Stimulated activated CD4-positive, alpha-beta T cell treated with anti-CD3 and anti-CD28 coated beads, Interleukin-15, amount 100 ng/mL, for 48 hours (primary cell): ENCODE results near the gene POU6F2.

Source experiments
- DNase-seq, 2 donors: peaks; one replicate each; pipeline ENCODE4 v3.0.0-alpha.2; 2020; ENCODE audit warnings: low read depth in 2 of 2

Gene POU6F2

GRCh38 chr7:39507866-39508551 is 530.3 kb downstream of the POU6F2 start:
- DNase-seq: no peak

GRCh38 chr7:39509436-39509835 is 531.7 kb downstream of the POU6F2 start:
- DNase-seq: no peak

GRCh38 chr7:39509912-39510311 is 532.2 kb downstream of the POU6F2 start:
- no peak for DNase-seq

GRCh38 chr7:39510864-39511354 is 533.2 kb downstream of the POU6F2 start:
- no peak for DNase-seq

- DNase-seq: no peak
These were observed 538.0 kb downstream of the POU6F2 start for GRCh38 chr7:39515534-39516228.

GRCh38 chr7:39516498-39516897 is 538.8 kb downstream of the POU6F2 start:
- no peak for DNase-seq

GRCh38 chr7:39517240-39517639 is 539.5 kb downstream of the POU6F2 start:
- no peak for DNase-seq
